Aorta (tissue), 5 donors: ENCODE data around the gene GNG13. TPM values are rescaled to one million over a fixed set of nuclear protein-coding genes. Genes with fewer than 3 reads are reported as not detected.

Source experiments
- ATAC-seq: fragments of 200-7000 bp; cut with Tn5 transposase; one replicate; pipeline ENCODE4 v1.9.1; 2022; ENCODE audit warnings: moderate library complexity; ENCODE audit not compliant: low FRiP score
- DNase-seq, 2 donors: peaks; one replicate each; pipeline ENCODE4 v3.0.0-alpha.2; 2020
- H3K27ac ChIP-seq, 2 donors: one replicate each; pipeline ENCODE4 v1.5.1; 2013; ENCODE audit warnings: low read length in 2 of 2, mild to moderate bottlenecking in 2 of 2, moderate library complexity in 2 of 2, control low read depth in 1 of 2, inconsistent platforms in 1 of 2, low read depth in 1 of 2
- H3K27me3 ChIP-seq, 2 donors: one replicate each; pipeline ENCODE4 v1.6.1; 2013; ENCODE audit warnings: control low read depth in 1 of 2, low read length in 1 of 2, mild to moderate bottlenecking in 1 of 2, moderate library complexity in 1 of 2; ENCODE audit not compliant: insufficient read depth in 2 of 2, control insufficient read depth in 1 of 2
- H3K36me3 ChIP-seq, 2 donors: one replicate each; pipeline ENCODE4 v1.6.1; 2013; ENCODE audit warnings: control low read depth in 1 of 2, low read length in 1 of 2, mild to moderate bottlenecking in 1 of 2; ENCODE audit not compliant: insufficient read depth in 2 of 2, control insufficient read depth in 1 of 2
- H3K4me1 ChIP-seq, 2 donors: one replicate each; pipeline ENCODE4 v1.6.1; 2013; ENCODE audit warnings: low read length in 2 of 2, control low read depth in 1 of 2, mild to moderate bottlenecking in 1 of 2, moderate library complexity in 1 of 2; ENCODE audit not compliant: insufficient read depth in 2 of 2, control insufficient read depth in 1 of 2
- H3K4me3 ChIP-seq, 2 donors: one replicate each; pipeline ENCODE4 v1.5.1; 2013; ENCODE audit warnings: low read length in 2 of 2, control low read depth in 1 of 2, mild to moderate bottlenecking in 1 of 2
- H3K9me3 ChIP-seq: one replicate; pipeline ENCODE4 v1.6.1; 2013; ENCODE audit warnings: mild to moderate bottlenecking, low read length; ENCODE audit not compliant: control insufficient read depth
- WGBS, 2 donors: extraction: QIAGEN DNeasy Blood & Tissue Kit; methylation state at CpG; one replicate each; pipeline ENCODE4 v1.1.7; 2013; 5-methylcytosine and 5-hydroxymethylcytosine counted together
- intact Hi-C, 2 donors: fragments of 100-400 bp; cut with DNase I; formaldehyde crosslinking; loops; one replicate each; pipeline versions ENCODE4 v1.14.2 to v1.15.0; 2022
- long read RNA-seq, 2 donors: library from polyadenylated mRNA; unstranded; transcript quantifications; one replicate each; pipeline ENCODE4 v2.0.0, GENCODE V29; 2020 to 2021
- polyA plus RNA-seq, 2 donors: library from polyadenylated mRNA; stranded (reverse); fragments of 200-250 nt; gene quantifications; one replicate each; pipeline ENCODE4 v1.2.3, GENCODE V29; 2013
- total RNA-seq, 2 donors: library from RNA; stranded (reverse); fragmentation: NEBNext Ultra II Directional; extraction: Animal tissue kit (Norgen Biotek cat#: 25700); gene quantifications; one replicate each; pipeline ENCODE4 v1.2.1, GENCODE V29; 2021
- donor health status: healthy with polysubstance abuse.
- donor health status: Bipolar disorder and iron deficiency.
- donor health status: DM: no; HTN: no; CAD: no.
- donor health status: DM: no; HTN: no; CAD: no.
- donor health status: DM: yes; HTN: yes; CAD: no.

Gene GNG13
- total RNA-seq (not detected), polyA plus RNA-seq (not detected)
- long read RNA-seq, donor 1: 0 reads
- long read RNA-seq, donor 2: 0 reads

GRCh38 chr16:799948-800833 is at the start of gene GNG13:
Gene GNG13 (minus strand): TSS chr16:800734. CDS start chr16:799077, 1,657 bp downstream.
- ATAC-seq: no peak
- 4 to 6% methylated on average over 51 to 57 of the region's 57 CpGs for WGBS, 2 donors
- Histone ChIP-seq H3K36me3 (no peaks in the 10 kb centered on the region), H3K27me3 (no peaks in the 10 kb centered on the region), H3K4me1 (no peaks in the 10 kb centered on the region), H3K4me3 (no peak within 1 kb of the TSS), H3K27ac (no peak within 1 kb of the TSS), H3K9me3 (no peaks in the 10 kb centered on the region)
- intact Hi-C loops: no loop called here
- DNase-seq: no peak

- no peak for ATAC-seq
- Histone ChIP-seq H3K9me3 (no peaks in the 10 kb centered on the region), H3K4me1 (no peaks in the 10 kb centered on the region), H3K4me3 (no peak overlapping the region), H3K36me3 (no peaks in the 10 kb centered on the region), H3K27ac (no peak overlapping the region), H3K27me3 (no peaks in the 10 kb centered on the region)
- WGBS, 2 donors: 94 to 95% methylated on average over 44 of the region's 44 CpGs
- peak in 1 of 2 donors; percentile 33 for DNase-seq
- intact Hi-C loops: no loop called here
Observed at GRCh38 chr16:848510-849253, 48.1 kb upstream of the GNG13 start.

- no peak overlapping the region for H3K27ac ChIP-seq
- H3K9me3 ChIP-seq: no peaks in the 10 kb centered on the region
- no peaks in the 10 kb centered on the region for H3K4me1 ChIP-seq
- no peaks in the 10 kb centered on the region for H3K36me3 ChIP-seq
- no peaks in the 10 kb centered on the region for H3K27me3 ChIP-seq
- DNase-seq (no peak), ATAC-seq (no peak)
- intact Hi-C loops: no loop called here
- WGBS, 2 donors: 95 to 96% methylated on average over 33 of the region's 33 CpGs
- H3K4me3 ChIP-seq: no peak overlapping the region
Observed at GRCh38 chr16:847681-848445, 47.3 kb upstream of the GNG13 start.

- Histone ChIP-seq H3K27me3 (no peaks in the 10 kb centered on the region), H3K4me1 (no peaks in the 10 kb centered on the region), H3K27ac (no peak overlapping the region), H3K36me3 (no peaks in the 10 kb centered on the region), H3K4me3 (no peak overlapping the region), H3K9me3 (no peaks in the 10 kb centered on the region)
- no peak for DNase-seq
- no peak for ATAC-seq
- intact Hi-C loops: no loop called here
- 90 to 93% methylated on average over 10 of the region's 10 CpGs for WGBS, 2 donors
Observed at GRCh38 chr16:847151-847550, 46.6 kb upstream of the GNG13 start.

- no peak overlapping the region for H3K27ac ChIP-seq
- no peak for ATAC-seq
- H3K9me3 ChIP-seq: no peaks in the 10 kb centered on the region
- WGBS, 2 donors: 74 to 75% methylated on average over 26 of the region's 26 CpGs
- H3K4me1 ChIP-seq: no peaks in the 10 kb centered on the region
- no peaks in the 10 kb centered on the region for H3K36me3 ChIP-seq
- H3K4me3 ChIP-seq: no peak overlapping the region
- H3K27me3 ChIP-seq: no peaks in the 10 kb centered on the region
- intact Hi-C loops: no loop called here
- DNase-seq: no peak
Observed at GRCh38 chr16:845351-845745, 44.8 kb upstream of the GNG13 start.

- no peak overlapping the region for H3K4me3 ChIP-seq
Observed at GRCh38 chr16:844638-845350, 44.3 kb upstream of the GNG13 start.

GRCh38 chr16:843771-844170 is 43.2 kb upstream of the GNG13 start:
- DNase-seq (no peak), ATAC-seq (no peak)
- H3K9me3 ChIP-seq: no peaks in the 10 kb centered on the region
- 90 to 93% methylated on average over 20 of the region's 20 CpGs for WGBS, 2 donors
- no peaks in the 10 kb centered on the region for H3K27me3 ChIP-seq
- H3K36me3 ChIP-seq: no peaks in the 10 kb centered on the region
- H3K4me3 ChIP-seq: no peak overlapping the region
- no peak overlapping the region for H3K27ac ChIP-seq
- intact Hi-C loops: no loop called here
- H3K4me1 ChIP-seq: no peaks in the 10 kb centered on the region

More at GRCh38 chr16:844638-845350, 44.3 kb upstream of the GNG13 start:
- H3K9me3 ChIP-seq: no peaks in the 10 kb centered on the region
- no peaks in the 10 kb centered on the region for H3K27me3 ChIP-seq
- no peaks in the 10 kb centered on the region for H3K4me1 ChIP-seq
- ATAC-seq (no peak), DNase-seq (no peak)
- intact Hi-C loops: no loop called here
- 92 to 93% methylated on average over 48 of the region's 48 CpGs for WGBS, 2 donors
- no peaks in the 10 kb centered on the region for H3K36me3 ChIP-seq
- no peak overlapping the region for H3K27ac ChIP-seq
